GM18873 (cell line): ENCODE measurements around the gene JSRP1.
"Not testable (repeated sequence)": the region's sequence is repeated elsewhere in the genome, so short reads cannot be mapped to it uniquely, and the experiment has no call there.

Experiments used
- ATAC-seq: cut with Tn5 transposase; IDR thresholded peaks from one replicate; pipeline ENCODE4 v1.9.1; 2021; ENCODE audit warnings: mild to moderate bottlenecking, moderate library complexity, moderate number of reproducible peaks; ENCODE audit not compliant: unreplicated experiment, low FRiP score

JSRP1 gene

DNA sequence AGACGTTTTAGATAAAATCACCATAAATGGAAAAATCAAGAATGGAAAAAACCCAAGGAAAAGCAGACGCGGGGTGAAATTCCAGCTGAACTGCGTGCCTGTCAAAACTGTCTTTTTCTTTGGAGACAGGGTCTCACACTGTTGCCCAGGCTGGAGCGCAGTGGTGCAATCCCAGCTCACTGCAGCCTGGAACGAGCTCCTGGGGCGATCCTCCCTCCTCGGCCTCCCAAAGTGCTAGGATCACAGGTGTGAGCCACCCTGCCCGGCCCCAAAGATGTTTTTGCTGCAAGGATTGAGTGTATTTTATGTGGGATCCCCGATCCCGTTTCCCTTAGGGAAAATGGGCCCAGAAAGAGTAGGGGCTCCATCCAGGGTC, 26.6 kb upstream of the JSRP1 start:
- no peak for ATAC-seq

DNA sequence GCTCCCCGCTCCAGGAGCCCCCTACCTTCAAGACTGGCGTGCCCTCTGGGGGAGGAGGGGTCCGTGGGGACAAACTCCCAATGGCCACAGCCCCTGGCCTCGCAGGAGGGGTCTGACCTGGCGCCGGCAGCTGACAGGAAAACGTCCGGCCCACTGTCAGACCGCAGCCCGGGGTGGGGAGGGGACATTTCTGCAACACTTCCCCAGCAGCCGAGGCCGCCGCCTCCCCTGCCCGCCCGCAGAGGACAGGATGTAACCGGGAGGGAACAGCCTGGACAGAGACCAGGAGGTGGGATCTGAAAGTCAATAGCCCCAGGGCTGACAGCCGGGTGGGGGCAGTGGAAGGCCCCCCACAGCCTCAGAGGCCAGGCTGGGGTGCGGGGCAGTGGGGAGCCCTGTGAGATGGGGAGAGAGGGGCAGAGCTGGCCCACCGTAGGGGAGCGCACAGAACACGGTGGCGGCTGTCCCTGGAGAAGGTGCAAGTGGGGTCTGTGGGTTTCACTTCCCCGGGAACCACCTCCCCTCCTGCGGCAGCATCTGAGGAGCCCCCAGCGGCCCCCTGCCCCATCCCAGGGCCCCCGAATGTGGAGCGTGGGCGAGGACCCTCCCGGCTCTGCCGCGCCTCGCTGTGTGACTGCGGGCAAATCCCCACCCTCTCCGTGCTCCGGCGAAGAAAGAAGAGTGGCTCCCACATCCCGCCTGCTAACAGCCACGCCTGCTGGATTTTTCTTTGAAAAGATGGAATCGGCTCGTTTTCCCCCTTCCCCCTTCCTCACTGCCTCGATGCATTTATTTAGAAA, 26.0 kb upstream of the JSRP1 start, which contains the start of gene PEAK3:
Gene PEAK3, minus strand, starts transcription at position 114 of the 800 bp plus-strand sequence. CDS start 1,244 bp downstream, outside the sequence.
- no peak for ATAC-seq

DNA sequence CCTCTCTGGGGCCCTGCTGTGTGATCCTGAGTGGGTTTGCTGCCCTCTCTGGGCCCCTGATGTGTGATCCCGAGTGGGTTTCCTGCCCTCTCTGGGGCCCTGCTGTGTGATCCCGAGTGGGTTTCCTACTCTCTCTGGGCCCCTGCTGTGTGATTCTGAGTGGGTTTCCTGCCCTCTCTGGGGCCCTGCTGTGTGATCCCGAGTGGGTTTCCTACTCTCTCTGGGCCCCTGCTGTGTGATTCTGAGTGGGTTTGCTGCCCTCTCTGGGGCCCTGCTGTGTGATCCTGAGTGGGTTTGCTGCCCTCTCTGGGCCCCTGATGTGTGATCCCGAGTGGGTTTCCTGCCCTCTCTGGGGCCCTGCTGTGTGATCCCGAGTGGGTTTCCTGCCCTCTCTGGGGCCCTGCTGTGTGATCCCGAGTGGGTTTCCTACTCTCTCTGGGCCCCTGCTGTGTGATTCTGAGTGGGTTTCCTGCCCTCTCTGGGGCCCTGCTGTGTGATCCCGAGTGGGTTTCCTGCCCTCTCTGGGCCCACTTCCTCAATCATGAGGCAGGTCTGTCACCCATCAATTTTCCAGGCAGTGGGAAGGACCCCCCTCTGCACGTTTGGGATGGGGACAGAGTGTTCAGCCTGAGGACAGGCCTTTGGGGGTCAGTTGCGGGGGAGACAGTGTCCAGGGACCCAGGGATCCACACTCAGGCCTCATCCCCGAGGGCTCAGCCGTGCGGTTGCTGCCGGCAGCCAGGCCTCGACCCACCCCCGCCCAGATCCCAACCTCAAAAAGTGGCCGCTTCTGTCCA, 25.2 kb upstream of the JSRP1 start:
- not testable (repeated sequence) for ATAC-seq

DNA sequence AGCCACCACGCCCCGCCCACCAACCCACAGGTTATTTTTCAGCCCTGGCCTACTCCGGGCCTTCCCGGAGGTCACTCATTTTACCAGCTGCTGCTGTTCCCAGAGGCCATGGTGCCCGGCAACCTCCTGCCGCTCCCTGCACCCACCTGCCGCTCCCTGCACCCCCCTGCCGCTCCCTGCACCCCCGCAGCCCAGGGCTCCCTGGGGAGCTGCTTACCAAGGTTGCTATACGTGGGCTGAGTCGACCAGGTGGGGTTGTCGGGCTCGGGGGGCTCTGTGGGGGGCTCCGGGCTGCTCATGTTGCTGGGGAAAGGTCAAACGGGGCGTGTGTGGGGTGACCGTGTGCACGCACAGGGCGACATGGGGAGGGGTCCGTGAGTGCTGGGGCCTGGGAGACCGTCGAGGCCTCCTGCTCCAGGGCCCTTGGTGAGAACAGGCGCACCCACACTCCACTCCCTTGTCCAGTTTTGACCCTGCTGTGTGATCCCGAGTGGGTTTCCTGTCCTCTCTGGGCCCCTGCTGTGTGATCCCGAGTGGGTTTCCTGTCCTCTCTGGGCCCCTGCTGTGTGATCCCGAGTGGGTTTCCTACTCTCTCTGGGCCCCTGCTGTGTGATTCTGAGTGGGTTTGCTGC, 24.5 kb upstream of the JSRP1 start:
- no peak for ATAC-seq

DNA sequence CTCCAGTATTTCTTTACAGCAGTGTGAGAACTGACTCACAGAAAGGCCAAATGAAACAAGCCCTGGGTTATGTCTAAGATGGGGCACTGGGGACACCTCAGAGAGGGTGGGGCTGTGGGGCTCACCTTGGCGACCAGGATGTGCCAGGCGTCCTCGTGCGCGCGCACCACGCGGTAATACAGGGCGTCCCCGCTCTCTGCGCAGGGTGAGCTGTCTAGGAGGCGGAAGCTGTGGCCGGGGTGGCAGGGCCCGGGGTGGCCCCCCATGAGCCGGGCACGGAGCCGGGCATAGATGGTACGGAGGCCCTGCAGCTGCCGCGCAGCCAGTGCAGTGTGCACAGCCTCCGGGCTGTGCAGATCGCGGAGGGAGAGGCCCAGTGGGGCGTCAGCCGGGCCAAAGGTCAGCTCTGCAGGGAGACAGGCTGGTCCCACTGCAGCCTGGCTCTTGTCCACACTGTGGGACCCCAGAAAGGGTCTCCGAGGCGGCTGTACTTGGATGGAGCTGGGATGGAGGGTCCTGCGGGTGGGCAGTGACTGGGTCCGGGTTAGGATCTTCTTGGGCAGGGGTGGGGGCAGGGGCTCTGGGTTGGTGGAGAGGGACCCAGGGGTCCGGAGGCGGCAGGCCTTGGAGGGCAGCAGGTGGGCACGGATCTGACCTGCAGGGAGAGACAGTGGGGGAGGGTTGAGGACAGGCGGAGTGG, 22.4 kb upstream of the JSRP1 start:
- ATAC-seq, result no peak

DNA sequence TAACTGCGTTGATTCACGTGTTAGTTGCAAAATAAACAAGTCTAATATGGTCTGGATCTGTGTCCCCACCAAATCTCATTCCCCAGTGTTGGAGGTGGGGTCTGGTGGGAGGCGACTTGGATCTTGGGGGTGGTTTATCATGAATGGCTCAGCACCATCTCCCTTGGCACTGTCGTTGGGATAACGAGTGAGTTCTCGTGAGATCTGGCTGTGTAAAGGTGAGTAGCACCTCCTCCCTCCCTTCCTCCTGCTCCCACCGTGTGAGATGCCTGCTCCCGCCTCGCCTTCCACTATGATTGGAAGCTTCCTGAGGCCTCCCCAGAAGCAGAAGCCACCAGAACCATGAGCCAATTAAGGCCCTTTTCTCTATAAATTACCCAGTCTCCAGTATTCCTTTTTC, 20.9 kb upstream of the JSRP1 start:
- no peak for ATAC-seq

DNA sequence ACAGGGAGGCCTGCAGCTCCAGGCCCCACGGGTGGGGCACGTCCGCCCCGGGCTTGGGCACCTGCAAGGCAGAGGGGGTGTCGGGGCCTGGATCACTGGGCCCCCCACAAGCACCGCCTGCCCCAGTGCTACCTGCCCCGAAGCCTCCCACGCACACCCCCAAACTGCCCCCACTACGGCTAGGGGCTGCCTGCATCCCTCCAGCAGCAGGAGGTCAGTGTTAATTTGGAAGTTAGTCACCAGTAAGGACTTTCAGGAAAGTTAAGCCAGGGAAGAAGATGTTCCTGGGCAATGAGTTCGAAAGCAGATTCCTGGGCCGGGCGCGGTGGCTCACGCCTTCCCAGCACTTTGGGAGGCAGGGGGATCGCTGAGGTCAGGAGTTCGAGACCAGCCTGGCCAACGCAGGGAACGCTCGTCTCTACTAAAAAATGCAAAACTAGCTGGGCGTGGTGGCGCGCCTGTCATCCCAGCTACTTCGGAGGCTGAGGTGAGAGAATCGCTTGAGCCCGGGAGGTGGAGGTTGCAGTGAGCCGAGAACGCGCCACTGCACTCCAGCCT, 20.3 kb upstream of the JSRP1 start:
- no peak for ATAC-seq

DNA sequence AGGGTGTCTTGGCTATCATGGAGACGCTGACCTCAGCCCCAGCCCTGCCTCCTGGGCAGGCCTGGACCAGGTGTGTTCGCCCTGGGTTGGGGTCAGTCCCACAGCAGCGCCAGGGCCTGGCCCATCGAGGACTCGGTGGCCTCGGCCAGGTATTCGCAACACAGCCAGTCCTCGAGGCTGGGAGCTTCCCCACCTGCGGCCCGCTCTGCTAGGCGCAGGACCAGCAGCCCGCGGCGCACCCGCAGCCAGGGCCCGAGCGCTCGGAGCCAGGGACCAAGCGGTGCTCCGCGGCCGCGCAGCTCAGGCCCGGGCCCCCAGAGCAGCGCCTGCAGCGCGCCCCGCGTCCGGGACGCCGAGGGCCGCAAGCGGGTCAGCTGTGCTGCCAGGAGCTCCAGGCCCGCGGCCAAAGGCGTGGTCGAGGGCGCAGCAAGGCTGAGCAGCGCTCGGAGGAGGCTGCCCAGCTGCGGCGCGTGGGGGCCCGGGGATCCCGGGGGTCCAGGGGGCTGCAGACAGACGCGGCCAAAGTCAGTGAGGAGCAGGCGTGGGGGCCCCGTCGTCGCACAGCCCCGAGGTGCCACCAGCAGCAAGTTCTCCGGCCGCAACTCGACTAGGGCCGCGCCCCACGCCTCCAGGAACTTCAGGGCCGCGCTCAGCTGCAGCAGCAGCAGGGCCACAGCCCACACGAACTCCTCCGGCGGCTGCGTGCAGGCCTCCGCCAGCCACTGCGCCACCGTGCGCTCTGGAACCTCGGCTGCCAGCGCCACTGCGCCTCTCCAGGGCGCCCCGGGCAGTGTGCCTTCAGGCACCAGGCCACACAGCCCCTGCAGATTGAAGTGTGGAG, 19.6 kb upstream of the JSRP1 start:
- no peak for ATAC-seq

DNA sequence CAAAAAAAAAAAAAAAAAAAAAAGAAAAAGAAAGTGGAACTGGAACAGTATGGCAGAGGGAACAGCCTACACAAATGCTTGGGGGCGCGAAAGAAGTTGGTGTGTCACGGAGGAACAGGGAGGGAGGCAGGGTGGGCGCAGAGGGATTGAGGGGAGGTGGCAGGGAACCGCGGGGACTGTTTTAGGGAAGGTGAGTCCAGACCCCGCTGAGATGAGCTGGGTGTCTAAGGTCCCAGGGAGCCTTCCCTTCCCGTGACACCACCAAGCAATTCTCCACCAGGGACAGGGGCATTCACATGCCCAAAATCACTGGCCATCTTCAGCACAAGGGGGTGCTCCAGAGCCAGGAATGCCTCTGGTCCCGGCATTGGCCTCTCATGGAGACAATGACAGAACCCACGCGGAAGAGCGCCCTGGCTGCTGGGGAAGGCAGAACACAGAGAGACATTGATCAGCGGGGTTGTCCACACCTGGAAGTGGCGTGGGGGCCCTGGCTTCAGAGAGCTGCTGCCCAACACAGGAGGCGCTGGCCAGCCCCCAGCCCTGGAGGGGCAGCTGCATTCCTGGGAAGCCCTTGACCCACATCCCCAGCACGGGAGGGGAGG, 18.8 kb upstream of the JSRP1 start:
- ATAC-seq, result no peak

DNA sequence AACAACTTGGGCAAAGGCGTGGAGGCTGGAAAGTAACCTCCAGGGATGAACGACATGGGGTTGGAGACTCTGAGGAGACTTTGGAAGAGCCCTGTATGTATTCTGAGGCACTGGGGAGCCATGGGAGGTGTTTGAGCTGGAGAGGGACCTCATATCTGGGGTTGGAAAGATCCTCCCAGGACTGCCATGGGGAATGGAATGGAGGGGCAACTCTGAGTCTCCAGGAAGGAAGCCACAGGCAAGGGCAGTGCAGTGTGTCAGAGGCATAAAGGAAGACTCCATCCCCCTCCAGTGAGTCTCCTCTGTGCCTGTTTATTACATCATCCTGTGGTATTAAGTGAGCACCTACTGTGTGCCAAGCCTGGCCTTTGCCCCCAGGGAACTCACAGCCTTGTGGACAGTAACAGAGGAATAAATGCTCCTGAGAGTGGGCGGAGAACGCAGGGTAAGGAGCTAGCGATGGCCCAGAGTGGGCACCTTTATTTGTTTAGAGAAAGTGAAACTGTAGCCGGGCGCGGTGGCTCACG, 18.0 kb upstream of the JSRP1 start:
- ATAC-seq, result no peak

DNA sequence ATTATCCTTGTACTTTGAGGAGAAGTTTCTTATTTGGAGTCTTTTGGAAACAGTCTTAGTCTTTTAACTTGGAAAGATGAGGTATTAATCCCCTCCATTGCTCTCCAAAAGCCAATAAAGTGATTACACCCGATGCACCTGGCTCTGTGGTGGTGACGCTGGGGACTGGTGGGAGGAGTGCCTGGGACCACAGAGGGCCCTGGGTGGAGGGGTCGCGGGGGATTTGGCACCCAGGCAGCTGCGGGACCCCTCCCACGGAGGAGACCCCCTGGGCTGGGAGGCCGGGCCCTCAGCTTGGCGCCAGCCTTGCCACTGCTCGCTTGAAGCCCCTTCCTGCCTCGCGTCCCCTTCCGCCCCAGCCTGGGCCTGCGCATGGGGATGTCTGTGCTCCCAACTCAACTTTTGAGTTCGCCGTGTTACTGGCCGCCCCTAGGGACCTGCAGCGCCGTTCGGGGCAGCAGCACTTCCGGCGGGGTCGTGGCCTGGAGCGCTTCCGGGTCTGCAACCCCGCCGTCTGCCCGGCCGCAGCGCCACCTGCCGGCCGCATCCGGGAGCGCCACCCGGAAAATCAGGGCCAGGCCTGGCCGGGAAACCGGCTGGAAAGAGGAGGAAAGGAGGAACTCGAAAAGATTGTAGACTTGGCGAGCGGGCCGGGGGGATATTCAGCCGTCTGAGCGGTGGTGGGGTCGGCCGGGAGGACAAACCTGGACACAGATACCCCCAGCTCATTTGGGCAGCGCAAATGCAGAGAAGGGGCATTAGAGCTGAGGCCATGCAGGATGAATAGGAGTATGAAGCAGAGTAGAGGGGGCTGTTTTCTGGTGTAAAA, 17.4 kb upstream of the JSRP1 start:
- no peak for ATAC-seq

DNA sequence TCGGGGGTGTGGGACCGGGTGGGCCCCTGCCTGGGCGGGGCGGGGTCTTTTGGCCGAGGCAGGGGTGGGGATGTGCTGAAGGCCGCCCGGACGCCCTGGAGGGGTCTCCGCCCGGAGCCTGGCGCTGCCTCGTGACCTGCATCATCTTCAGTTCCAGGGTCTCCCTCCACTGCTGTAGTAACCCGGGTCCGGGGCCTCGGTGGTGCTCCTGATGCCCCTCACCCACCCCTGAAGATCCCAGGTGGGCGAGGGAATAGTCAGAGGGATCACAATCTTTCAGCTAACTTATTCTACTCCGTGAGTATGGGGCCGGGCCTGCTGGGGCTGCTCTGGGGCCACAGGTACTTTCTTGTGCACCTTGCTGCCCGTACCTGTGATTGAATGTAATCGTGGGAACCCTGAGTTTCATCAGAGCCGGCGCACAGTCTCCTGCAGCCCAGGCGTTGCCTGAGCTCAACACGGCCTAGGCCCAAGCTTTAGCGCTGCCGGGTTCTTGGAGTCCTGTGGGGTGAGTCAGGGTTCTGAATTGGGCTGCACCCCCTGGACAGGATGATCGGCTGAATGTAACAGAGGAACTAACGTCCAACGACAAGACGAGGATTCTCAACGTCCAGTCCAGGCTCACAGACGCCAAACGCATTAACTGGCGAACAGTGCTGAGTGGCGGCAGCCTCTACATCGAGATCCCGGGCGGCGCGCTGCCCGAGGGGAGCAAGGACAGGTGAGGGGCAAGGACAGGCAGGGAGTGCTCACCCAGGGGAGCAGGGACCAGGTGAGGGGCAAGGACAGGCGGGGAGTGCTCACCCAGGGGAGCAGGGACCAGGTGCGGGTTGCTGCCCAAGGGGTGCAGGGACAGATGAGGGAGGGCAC, 15.3 kb upstream of the JSRP1 start:
- no peak for ATAC-seq

DNA sequence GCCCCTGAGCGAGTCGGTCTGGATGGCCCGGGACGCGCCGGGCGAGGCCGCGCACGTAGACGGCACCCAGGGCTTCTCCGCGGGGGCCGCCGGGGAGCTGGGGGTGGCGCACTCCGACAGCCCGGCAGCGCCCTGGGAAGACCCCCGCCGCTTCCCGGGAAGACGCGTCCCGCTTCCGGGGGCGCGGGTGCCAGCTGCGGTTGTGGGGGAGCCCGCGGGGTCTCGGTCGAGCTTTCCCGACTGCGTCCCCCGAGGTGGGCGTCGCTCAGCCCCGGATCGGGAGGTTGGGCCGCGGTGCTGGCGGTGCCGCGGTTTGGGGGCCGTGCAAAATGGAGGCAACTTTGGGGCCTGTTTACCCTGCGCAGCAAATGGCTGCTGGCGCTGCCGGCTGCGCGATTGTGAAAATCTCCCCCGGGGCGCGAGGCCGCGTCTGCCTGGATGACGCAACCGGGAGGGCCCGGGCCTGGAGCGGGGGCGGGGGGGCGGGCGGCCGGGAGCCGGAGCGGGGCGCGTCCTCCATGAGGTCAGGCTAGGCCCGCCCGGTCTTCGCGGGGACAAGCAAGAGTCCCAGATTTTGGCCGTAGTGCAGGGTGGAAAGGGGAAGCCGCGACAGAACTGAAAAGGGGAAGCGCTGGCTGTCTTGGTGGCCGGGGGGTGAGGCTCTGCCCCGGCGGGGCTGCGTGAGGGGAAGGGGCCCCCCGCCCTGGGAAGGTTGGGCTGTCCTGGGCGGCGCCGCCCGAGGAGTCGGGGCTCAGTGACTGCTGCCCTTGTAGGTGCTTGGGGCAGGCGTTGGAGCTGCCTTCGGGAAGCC, 14.4 kb upstream of the JSRP1 start:
- ATAC-seq, result no peak

DNA sequence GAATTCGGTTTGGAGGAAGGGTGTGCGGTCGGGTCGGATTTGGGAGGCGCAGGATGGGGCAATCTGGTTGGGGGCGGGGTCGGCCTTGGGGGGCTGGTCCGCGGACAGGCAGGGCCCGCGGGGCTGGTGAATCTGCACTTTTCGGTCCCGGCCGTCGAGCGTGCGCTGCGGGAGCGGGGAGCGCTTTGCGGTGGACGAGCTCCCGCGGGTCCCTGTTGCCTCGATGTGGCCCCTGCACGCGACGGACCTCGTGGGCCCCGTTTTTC, 13.9 kb upstream of the JSRP1 start:
- no peak for ATAC-seq

DNA sequence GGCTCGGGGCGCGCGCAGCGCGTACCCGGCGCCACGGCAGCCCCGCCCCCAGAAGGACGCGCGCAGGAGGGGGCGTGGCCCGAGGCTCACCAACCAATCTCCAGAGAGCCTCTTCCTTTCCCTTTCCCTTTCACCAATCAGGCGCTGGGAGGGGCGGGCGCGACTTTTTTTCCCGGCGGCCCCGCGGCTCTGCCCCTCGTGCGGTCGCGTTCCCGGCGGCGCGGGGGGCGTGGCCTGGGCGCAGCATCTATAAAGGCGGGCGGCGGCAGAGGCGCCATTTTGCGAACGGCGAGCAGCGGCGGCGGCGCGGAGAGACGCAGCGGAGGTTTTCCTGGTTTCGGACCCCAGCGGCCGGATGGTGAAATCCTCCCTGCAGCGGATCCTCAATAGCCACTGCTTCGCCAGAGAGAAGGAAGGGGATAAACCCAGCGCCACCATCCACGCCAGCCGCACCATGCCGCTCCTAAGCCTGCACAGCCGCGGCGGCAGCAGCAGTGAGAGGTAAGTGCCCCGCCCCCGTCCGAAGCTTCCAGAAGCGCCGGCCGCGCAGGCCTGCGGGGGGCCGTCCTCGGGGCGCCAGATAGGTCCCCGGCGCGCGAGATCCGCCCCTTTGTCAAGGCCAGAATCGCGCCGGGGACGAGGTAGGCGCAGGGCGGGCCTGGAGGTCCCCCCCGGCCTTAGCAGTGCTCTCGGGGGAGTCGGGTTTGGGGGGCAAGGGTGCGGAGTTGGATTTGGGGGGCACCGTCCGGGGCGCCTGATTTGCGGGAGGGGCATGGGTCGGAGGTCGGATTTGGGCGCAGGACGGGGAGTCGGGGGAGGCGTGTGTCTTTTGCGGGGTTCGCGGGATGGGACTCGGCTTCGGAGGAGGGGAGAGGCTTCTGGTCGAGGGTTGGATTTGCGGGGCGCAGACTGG, 13.3 kb upstream of the JSRP1 start:
- peak; percentile 59 for ATAC-seq

DNA sequence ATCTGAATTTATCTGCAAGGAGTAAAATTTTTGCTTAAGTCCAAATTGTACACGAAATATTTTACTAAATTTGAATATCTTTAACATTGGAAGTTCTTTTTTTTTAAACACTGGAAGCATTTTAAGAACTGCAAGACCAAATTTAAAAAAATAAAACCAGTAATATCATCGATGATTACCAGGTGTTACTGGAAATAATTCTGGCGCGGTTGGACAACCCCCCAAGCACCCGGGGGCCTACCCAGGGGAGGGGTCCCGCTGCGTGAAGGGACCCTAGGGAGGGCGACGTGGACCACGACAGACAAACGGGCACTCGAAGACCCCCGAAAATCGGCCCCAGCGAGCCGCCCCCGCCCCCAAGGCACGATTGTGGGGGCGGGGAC, 12.6 kb upstream of the JSRP1 start:
- no peak for ATAC-seq
